Panc1 (cell line): ENCODE measurements around the gene CLPTM1.

ENCODE experiments used
- CTCF ChIP-seq: fragments of 450-650 bp; IDR thresholded peaks from 2 replicates; pipeline ENCODE4 v1.5.1; 2017; ENCODE audit warnings: mild to moderate bottlenecking
- POLR2AphosphoS5 ChIP-seq: IDR thresholded peaks from 2 replicates; pipeline ENCODE4 v1.6.1; 2012; ENCODE audit warnings: mild to moderate bottlenecking, low read depth, low read length, moderate library complexity
- REST ChIP-seq, 2 experiments: IDR thresholded peaks; 2 replicates each; pipeline ENCODE4 v1.6.1; 2011 to 2012; ENCODE audit warnings: low read depth in 2 of 2, control low read depth in 1 of 2, low read length in 1 of 2, mild to moderate bottlenecking in 1 of 2, moderate library complexity in 1 of 2; ENCODE audit not compliant: insufficient read depth in 1 of 2

GRCh38 chr19:45003485-45003884 lies 48.3 kb downstream of the CLPTM1 start:
- no peak for TF ChIP-seq CTCF
- no peak for TF ChIP-seq POLR2AphosphoS5
- no peak for TF ChIP-seq REST (IDR thresholded peaks at IDR 0.05; ENCODE audit: insufficient read depth in 1 of 2, low read depth in 2 of 2, low read length in 1 of 2)
